ENCODE results near the gene SCART1. TPM values are rescaled to one million over a fixed set of nuclear protein-coding genes. Genes with fewer than 3 reads are reported as not detected.

SCART1 gene
- total RNA-seq, 1 experiment from 2014 or later = 0.50 TPM

- no peak overlapping the region for H2AFZ ChIP-seq (ENCODE audit: low read length)
- no peak overlapping the region for H3K4me2 ChIP-seq (ENCODE audit: insufficient read depth, insufficient read length, low read length)
- H4K91ac ChIP-seq (ENCODE audit: insufficient read length, low read depth, low read length) = no peak overlapping the region
- peaks cover 78% of the 10 kb centered on the region for H3K9me3 ChIP-seq (ENCODE audit: control insufficient read depth, low read depth, low read length)
- no peak overlapping the region for H3K23ac ChIP-seq (ENCODE audit: insufficient read length, low read depth, low read length)
- Mint-ChIP-seq H3K4me3 (no peak overlapping the region), H3K36me3 (ENCODE audit: insufficient read depth in 1 of 3, low read depth in 3 of 3) (peaks cover 9 to 28% (median 18%) of the 10 kb centered on the region in 3 experiments; a peak in 6 of 7 replicates), H3K27me3 (ENCODE audit: low read depth) (peaks cover 4% of the 10 kb centered on the region), H3K9me3 (peaks cover 86 to 91% of the 10 kb centered on the region in 2 experiments), H3K27ac (no peak overlapping the region), H3K4me1 (no peaks in the 10 kb centered on the region)
- no peak overlapping the region for H3K9ac ChIP-seq (ENCODE audit: extremely low read depth, insufficient read length, low read length)
- no peak overlapping the region for H3K14ac ChIP-seq (ENCODE audit: insufficient read depth, low read length)
- H3K4ac ChIP-seq (ENCODE audit: low read depth, low read length) = no peak overlapping the region
- no peaks in the 10 kb centered on the region for H3K79me1 ChIP-seq (ENCODE audit: insufficient read depth, low read depth, low read length, poor library complexity, severe bottlenecking)
- H3K18ac ChIP-seq (ENCODE audit: insufficient read length, low read depth, low read length) = no peak overlapping the region
- H2BK20ac ChIP-seq (ENCODE audit: low read depth, low read length, poor library complexity, severe bottlenecking) = no peak overlapping the region
- H2BK15ac ChIP-seq (ENCODE audit: low read depth, low read length) = no peak overlapping the region
- no CpG with 5 or more reads among the region's 7 CpGs for WGBS (ENCODE audit: extremely low coverage, insufficient read length, low lambda C conversion rate)
- no peaks in the 10 kb centered on the region for H3K27me3 ChIP-seq (ENCODE audit: insufficient read depth, low read length)
- no peak for DNase-seq
- no peaks in the 10 kb centered on the region for H3K23me2 ChIP-seq (ENCODE audit: insufficient read length, low read depth, low read length, poor library complexity, severe bottlenecking)
- no peaks in the 10 kb centered on the region for H4K20me1 ChIP-seq (ENCODE audit: control insufficient read depth, insufficient read depth, insufficient read length)
- H3T11ph ChIP-seq (ENCODE audit: low read length) = no peak overlapping the region
- H3K27ac ChIP-seq (ENCODE audit: insufficient read length, low read depth, low read length) = no peak overlapping the region
- no peak overlapping the region for H2BK5ac ChIP-seq (ENCODE audit: insufficient read length, low read length)
- TF ChIP-seq CTCF (conservative IDR thresholded peaks at IDR 0.05) = no peak
- no peaks in the 10 kb centered on the region for H3K79me2 ChIP-seq (ENCODE audit: insufficient read depth, low read length)
- no peak overlapping the region for H2BK12ac ChIP-seq (ENCODE audit: insufficient read length, low read depth, low read length)
- no peak overlapping the region for H2AK5ac ChIP-seq (ENCODE audit: insufficient read length, low read length)
- H2BK120ac ChIP-seq (ENCODE audit: low read depth, low read length, poor library complexity, severe bottlenecking) = no peak overlapping the region
- no peaks in the 10 kb centered on the region for H3K4me1 ChIP-seq (ENCODE audit: insufficient read depth, low read length)
- no peak overlapping the region for H4K8ac ChIP-seq (replicated peaks; ENCODE audit: insufficient read length, low read depth, low read length)
- no peak overlapping the region for H4K5ac ChIP-seq (ENCODE audit: insufficient read length, low read depth, low read length)
- H3K56ac ChIP-seq (ENCODE audit: insufficient read length, low read depth, low read length) = no peak overlapping the region
These were observed 12.3 kb downstream of the SCART1 start for GRCh38 chr10:133465950-133466474.

Data from H9 (cell line).